ENCODE data around the gene MCTP1.

DNA sequence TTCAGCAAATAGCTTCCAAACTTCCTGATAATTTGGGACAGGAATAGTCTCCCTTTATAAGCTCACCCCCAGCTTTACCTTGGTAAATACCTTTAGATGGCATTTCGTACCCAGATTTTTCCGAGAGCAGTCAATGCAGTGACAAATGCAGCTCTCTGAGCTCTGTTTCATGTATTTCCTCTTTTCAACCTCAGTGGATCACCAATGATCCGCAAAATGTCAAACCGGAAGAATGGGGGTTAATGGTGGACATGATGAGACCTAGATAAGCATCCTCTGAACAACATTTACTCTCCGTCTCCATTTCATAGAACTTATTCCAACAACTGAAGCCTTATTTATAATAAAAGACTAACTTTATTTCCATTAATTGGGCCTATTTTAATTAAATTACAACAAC, 227.3 kb downstream of the MCTP1 start:
- no peak for TF ChIP-seq JUND (IDR thresholded peaks at IDR 0.05)
- TF ChIP-seq, protein P1, sequence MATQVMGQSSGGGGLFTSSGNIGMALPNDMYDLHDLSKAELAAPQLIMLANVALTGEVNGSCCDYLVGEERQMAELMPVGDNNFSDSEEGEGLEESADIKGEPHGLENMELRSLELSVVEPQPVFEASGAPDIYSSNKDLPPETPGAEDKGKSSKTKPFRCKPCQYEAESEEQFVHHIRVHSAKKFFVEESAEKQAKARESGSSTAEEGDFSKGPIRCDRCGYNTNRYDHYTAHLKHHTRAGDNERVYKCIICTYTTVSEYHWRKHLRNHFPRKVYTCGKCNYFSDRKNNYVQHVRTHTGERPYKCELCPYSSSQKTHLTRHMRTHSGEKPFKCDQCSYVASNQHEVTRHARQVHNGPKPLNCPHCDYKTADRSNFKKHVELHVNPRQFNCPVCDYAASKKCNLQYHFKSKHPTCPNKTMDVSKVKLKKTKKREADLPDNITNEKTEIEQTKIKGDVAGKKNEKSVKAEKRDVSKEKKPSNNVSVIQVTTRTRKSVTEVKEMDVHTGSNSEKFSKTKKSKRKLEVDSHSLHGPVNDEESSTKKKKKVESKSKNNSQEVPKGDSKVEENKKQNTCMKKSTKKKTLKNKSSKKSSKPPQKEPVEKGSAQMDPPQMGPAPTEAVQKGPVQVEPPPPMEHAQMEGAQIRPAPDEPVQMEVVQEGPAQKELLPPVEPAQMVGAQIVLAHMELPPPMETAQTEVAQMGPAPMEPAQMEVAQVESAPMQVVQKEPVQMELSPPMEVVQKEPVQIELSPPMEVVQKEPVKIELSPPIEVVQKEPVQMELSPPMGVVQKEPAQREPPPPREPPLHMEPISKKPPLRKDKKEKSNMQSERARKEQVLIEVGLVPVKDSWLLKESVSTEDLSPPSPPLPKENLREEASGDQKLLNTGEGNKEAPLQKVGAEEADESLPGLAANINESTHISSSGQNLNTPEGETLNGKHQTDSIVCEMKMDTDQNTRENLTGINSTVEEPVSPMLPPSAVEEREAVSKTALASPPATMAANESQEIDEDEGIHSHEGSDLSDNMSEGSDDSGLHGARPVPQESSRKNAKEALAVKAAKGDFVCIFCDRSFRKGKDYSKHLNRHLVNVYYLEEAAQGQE (IDR thresholded peaks at IDR 0.05; ENCODE audit: low read depth) = no peak
- TF ChIP-seq, protein P2, sequence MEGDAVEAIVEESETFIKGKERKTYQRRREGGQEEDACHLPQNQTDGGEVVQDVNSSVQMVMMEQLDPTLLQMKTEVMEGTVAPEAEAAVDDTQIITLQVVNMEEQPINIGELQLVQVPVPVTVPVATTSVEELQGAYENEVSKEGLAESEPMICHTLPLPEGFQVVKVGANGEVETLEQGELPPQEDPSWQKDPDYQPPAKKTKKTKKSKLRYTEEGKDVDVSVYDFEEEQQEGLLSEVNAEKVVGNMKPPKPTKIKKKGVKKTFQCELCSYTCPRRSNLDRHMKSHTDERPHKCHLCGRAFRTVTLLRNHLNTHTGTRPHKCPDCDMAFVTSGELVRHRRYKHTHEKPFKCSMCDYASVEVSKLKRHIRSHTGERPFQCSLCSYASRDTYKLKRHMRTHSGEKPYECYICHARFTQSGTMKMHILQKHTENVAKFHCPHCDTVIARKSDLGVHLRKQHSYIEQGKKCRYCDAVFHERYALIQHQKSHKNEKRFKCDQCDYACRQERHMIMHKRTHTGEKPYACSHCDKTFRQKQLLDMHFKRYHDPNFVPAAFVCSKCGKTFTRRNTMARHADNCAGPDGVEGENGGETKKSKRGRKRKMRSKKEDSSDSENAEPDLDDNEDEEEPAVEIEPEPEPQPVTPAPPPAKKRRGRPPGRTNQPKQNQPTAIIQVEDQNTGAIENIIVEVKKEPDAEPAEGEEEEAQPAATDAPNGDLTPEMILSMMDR (IDR thresholded peaks at IDR 0.05 in 2 of 3, conservative IDR thresholded peaks at IDR 0.05 in 1 of 3; ENCODE audit: borderline replicate concordance in 1 of 3, insufficient read depth in 1 of 3, low read depth in 2 of 3, low read length in 2 of 3) = no peak
- TF ChIP-seq POLR2A (IDR thresholded peaks at IDR 0.05; ENCODE audit: borderline replicate concordance, extremely low read depth, insufficient read depth, insufficient read length) = no peak
- no peak for TF ChIP-seq ZFX (IDR thresholded peaks at IDR 0.05)
- no peak for TF ChIP-seq ZNF274 (IDR thresholded peaks at IDR 0.05; ENCODE audit: low read depth, low read length)
- TF ChIP-seq POLR2AphosphoS5 (IDR thresholded peaks at IDR 0.05; ENCODE audit: low read depth, low read length) = no peak
- TF ChIP-seq, protein P3, sequence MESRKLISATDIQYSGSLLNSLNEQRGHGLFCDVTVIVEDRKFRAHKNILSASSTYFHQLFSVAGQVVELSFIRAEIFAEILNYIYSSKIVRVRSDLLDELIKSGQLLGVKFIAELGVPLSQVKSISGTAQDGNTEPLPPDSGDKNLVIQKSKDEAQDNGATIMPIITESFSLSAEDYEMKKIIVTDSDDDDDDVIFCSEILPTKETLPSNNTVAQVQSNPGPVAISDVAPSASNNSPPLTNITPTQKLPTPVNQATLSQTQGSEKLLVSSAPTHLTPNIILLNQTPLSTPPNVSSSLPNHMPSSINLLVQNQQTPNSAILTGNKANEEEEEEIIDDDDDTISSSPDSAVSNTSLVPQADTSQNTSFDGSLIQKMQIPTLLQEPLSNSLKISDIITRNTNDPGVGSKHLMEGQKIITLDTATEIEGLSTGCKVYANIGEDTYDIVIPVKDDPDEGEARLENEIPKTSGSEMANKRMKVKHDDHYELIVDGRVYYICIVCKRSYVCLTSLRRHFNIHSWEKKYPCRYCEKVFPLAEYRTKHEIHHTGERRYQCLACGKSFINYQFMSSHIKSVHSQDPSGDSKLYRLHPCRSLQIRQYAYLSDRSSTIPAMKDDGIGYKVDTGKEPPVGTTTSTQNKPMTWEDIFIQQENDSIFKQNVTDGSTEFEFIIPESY (IDR thresholded peaks at IDR 0.05; ENCODE audit: extremely low read depth, insufficient replicate concordance, low read length) = no peak
- no peak for TF ChIP-seq YY1 (IDR thresholded peaks at IDR 0.05; ENCODE audit: extremely low read depth, insufficient replicate concordance, low read depth, low read length)
- no peak for TF ChIP-seq SIN3A (IDR thresholded peaks at IDR 0.05; ENCODE audit: low read depth)

Measured in HCT116 (cell line).